PC-3 (cell line): ENCODE results near the gene HSPA6. TPM values are rescaled to one million over a fixed set of nuclear protein-coding genes. Genes with fewer than 3 reads are reported as not detected.
A peak's percentile ranks its signal among the peaks of the same experiment; 100 is the strongest.
"Not testable (repeated sequence)": the region's sequence is repeated elsewhere in the genome, so short reads cannot be mapped to it uniquely, and the experiment has no call there.

Source experiments
- ATAC-seq: fragments of 200-7000 bp; cut with Tn5 transposase; 2 replicates; pipeline ENCODE4 v1.9.1; 2020; ENCODE audit warnings: mild to moderate bottlenecking, moderate library complexity
- Bru-seq: library from RNA; stranded (reverse); fragments of 400-500 nt; gene quantifications from one replicate; lab custom pipeline; 2021; lab: Mats Ljungman, UMichigan
- BruChase-seq, 2 experiments: library from RNA; stranded (reverse); fragments of 400-500 nt; gene quantifications; one replicate each; lab custom pipeline; 2021; lab: Mats Ljungman, UMichigan
- BruUV-seq: library from RNA; stranded (reverse); fragments of 400-500 nt; replicated peaks from 2 replicates; lab custom pipeline; 2021; lab: Mats Ljungman, UMichigan
- CTCF ChIA-PET: fragments of 300-600 bp; sonication (Branson Sonifier 250); formaldehyde crosslinking; loops from one replicate; lab custom pipeline; 2022; ENCODE audit warnings: antibody characterized with exemption; lab: Charles Lee
- POLR2A ChIA-PET: fragments of 300-600 bp; sonication (Branson Sonifier 250); formaldehyde crosslinking; loops from one replicate; lab custom pipeline; 2022; ENCODE audit warnings: antibody characterized with exemption; ENCODE audit not compliant: unreplicated experiment; lab: Charles Lee
- DNase-seq: peaks from one replicate; pipeline ENCODE4 v3.0.0-alpha.2; 2015
- H2AFZ ChIP-seq: fragments of 300-600 bp; sonication (generic); 2 replicates; pipeline ENCODE4 v1.6.0; 2016; ENCODE audit warnings: antibody characterized with exemption, low read length
- H3F3A ChIP-seq: fragments of 300-600 bp; sonication (generic); one replicate; pipeline ENCODE4 v1.6.0; 2017; ENCODE audit warnings: antibody characterized with exemption, low read length, control low read depth, mild to moderate bottlenecking; ENCODE audit not compliant: unreplicated experiment
- H3K27ac ChIP-seq: fragments of 300-600 bp; sonication (generic); 2 replicates; pipeline ENCODE4 v1.5.1; 2016; ENCODE audit warnings: mild to moderate bottlenecking, low read length
- H3K27me3 ChIP-seq: fragments of 300-600 bp; sonication (generic); 2 replicates; pipeline ENCODE4 v1.6.1; 2016; ENCODE audit warnings: low read length, mixed read lengths
- H3K36me3 ChIP-seq: fragments of 300-600 bp; sonication (generic); 2 replicates; pipeline ENCODE4 v1.6.1; 2016; ENCODE audit warnings: low read depth, mixed run types, low read length, mixed read lengths
- H3K4me1 ChIP-seq: fragments of 300-600 bp; sonication (generic); 2 replicates; pipeline ENCODE4 v1.5.1; 2016; ENCODE audit warnings: low read length; ENCODE audit not compliant: insufficient read depth
- H3K4me2 ChIP-seq: fragments of 300-600 bp; sonication (generic); 2 replicates; pipeline ENCODE4 v1.6.0; 2016; ENCODE audit warnings: low read length
- H3K4me3 ChIP-seq: fragments of 300-600 bp; sonication (generic); 2 replicates; pipeline ENCODE4 v1.5.1; 2016; ENCODE audit warnings: mild to moderate bottlenecking, low read length, mixed read lengths
- H3K79me2 ChIP-seq: fragments of 300-600 bp; sonication (generic); 2 replicates; pipeline ENCODE4 v1.6.1; 2017; ENCODE audit warnings: low read length, mixed read lengths
- H3K9ac ChIP-seq: fragments of 300-600 bp; sonication (generic); 2 replicates; pipeline ENCODE4 v1.6.0; 2016; ENCODE audit warnings: mild to moderate bottlenecking, low read length
- H3K9me2 ChIP-seq: fragments of 300-600 bp; sonication (generic); replicated peaks from 2 replicates; pipeline ENCODE4 v1.6.1; 2016; ENCODE audit warnings: mixed run types, low read length, mixed read lengths
- H3K9me3 ChIP-seq: fragments of 300-600 bp; sonication (generic); 2 replicates; pipeline ENCODE4 v1.6.1; 2016; ENCODE audit warnings: low read length, mixed read lengths
- H4K20me1 ChIP-seq: fragments of 300-600 bp; sonication (generic); 2 replicates; pipeline ENCODE4 v1.6.1; 2016; ENCODE audit warnings: low read length, mixed read lengths
- CTCF ChIP-seq: fragments of 300-600 bp; sonication (generic); conservative IDR thresholded peaks from 2 replicates; pipeline ENCODE4 v1.5.1; 2017; ENCODE audit warnings: antibody characterized with exemption, low read depth, mild to moderate bottlenecking, low read length
- EZH2 ChIP-seq: fragments of 300-600 bp; sonication (generic); IDR thresholded peaks from one replicate; pipeline ENCODE4 v1.6.1; 2017; ENCODE audit warnings: antibody characterized with exemption, mild to moderate bottlenecking, low read length; ENCODE audit not compliant: unreplicated experiment
- EZH2phosphoT487 ChIP-seq: fragments of 300-600 bp; sonication (generic); IDR thresholded peaks from 2 replicates; pipeline ENCODE4 v1.6.1; 2018; ENCODE audit warnings: mild to moderate bottlenecking, antibody characterized with exemption, low read length, borderline replicate concordance
- intact Hi-C: fragments of 100-400 bp; cut with micrococcal nuclease; formaldehyde crosslinking; loops from 2 replicates; pipeline ENCODE4 v1.9.0; 2023
- long read RNA-seq: library from polyadenylated mRNA; unstranded; transcript quantifications from one replicate; pipeline ENCODE4 v2.0.0, GENCODE V29; 2021; ENCODE audit not compliant: unreplicated experiment
- total RNA-seq: library from RNA; depleted of rRNA; stranded (reverse); fragments of >200 nt; gene quantifications from 2 replicates; pipeline ENCODE4 v1.2.3, GENCODE V29; 2014; rRNA removed

HSPA6 gene
- total RNA-seq (3.8 and 4.3 TPM in 2 replicates), Bru-seq, nascent RNA (percentile 65 among the genes with signal in this experiment), BruChase-seq, experiment 1, labeled RNA remaining after a 6-hour chase (percentile 86 among the genes with signal in this experiment), BruChase-seq, experiment 2, labeled RNA remaining after a 2-hour chase (percentile 85 among the genes with signal in this experiment)
- long read RNA-seq, transcript HSPA6-201 (1 exons, 2,371 nt), result major isoform, 60 of 60 reads
- long read RNA-seq, partial matches to known transcripts, result 0 of 60 reads
- long read RNA-seq, other reads (novel, unspliced or antisense), result 0 of 60 reads

- peak within 1 kb of the TSS; percentile 78 for H3K9ac ChIP-seq
- H3K9me3 ChIP-seq, H3K4me1 ChIP-seq, H3K79me2 ChIP-seq, H3K9me2 ChIP-seq, H3K27me3 ChIP-seq, BruUV-seq, H4K20me1 ChIP-seq, POLR2A ChIA-PET, H3F3A ChIP-seq, H3K36me3 ChIP-seq: not testable (repeated sequence)
- CTCF ChIA-PET, result interaction anchor here (0.6 kb wide), 1 partner anchor 37 kb away, joined by 4 read pairs; no protein-coding TSS in a partner anchor
- peak within 1 kb of the TSS; percentile 87 for H3K4me2 ChIP-seq
- intact Hi-C loops, result loop anchor here (2.0 kb wide), 1 partner anchor 37 kb away; no protein-coding TSS in a partner anchor
- peak within 1 kb of the TSS; percentile 90 for H3K4me3 ChIP-seq
- peak; percentile 77 for ATAC-seq
- H3K27ac ChIP-seq, result peak within 1 kb of the TSS; percentile 72
- DNase-seq, result peak; percentile 96
- H2AFZ ChIP-seq, result peak within 1 kb of the TSS; percentile 99
These were observed at the start of gene HSPA6 for GRCh38 chr1:161523817-161524741. Gene HSPA6, plus strand, starts transcription at chr1:161524540. Its CDS starts 119 bp downstream, at chr1:161524659.

GRCh38 chr1:161477711-161478110 is 46.6 kb upstream of the HSPA6 start:
- H3K4me3 ChIP-seq, H3F3A ChIP-seq, CTCF ChIA-PET, ATAC-seq, intact Hi-C loops, H4K20me1 ChIP-seq, H3K9me3 ChIP-seq, H3K27me3 ChIP-seq, H3K9me2 ChIP-seq, H3K79me2 ChIP-seq, H2AFZ ChIP-seq, H3K27ac ChIP-seq, H3K4me2 ChIP-seq, H3K36me3 ChIP-seq, H3K9ac ChIP-seq, BruUV-seq, DNase-seq, POLR2A ChIA-PET: not testable (repeated sequence)
- peaks cover 14% of the 10 kb centered on the region for H3K4me1 ChIP-seq

- no peaks in the 10 kb centered on the region for H3F3A ChIP-seq
- no peaks in the 10 kb centered on the region for H3K36me3 ChIP-seq
- no peaks in the 10 kb centered on the region for H3K79me2 ChIP-seq
- ChIA-PET POLR2A (no interaction called here), CTCF (no interaction called here)
- H3K4me2 ChIP-seq, result no peak overlapping the region
- intact Hi-C loops, result no loop called here
- no peak for DNase-seq
- TF ChIP-seq EZH2phosphoT487 (no peak), CTCF (no peak), EZH2 (no peak)
- H3K9ac ChIP-seq, result no peak overlapping the region
- H3K4me1 ChIP-seq, result peaks cover 9% of the 10 kb centered on the region
- H2AFZ ChIP-seq, result no peak overlapping the region
- no peaks in the 10 kb centered on the region for H3K9me3 ChIP-seq
- no peaks in the 10 kb centered on the region for H4K20me1 ChIP-seq
- no TSS peak for BruUV-seq
- H3K27ac ChIP-seq, result no peak overlapping the region
- H3K4me3 ChIP-seq, result no peak overlapping the region
- ATAC-seq, result no peak
- no peaks in the 10 kb centered on the region for H3K27me3 ChIP-seq
- no peaks in the 10 kb centered on the region for H3K9me2 ChIP-seq
These were observed 45.4 kb upstream of the HSPA6 start for GRCh38 chr1:161478985-161479384.
